Measurements from ENCODE around the gene LRFN2. TPM values are rescaled to one million over a fixed set of nuclear protein-coding genes. Genes with fewer than 3 reads are reported as not detected.

LRFN2 gene
- total RNA-seq, 1 donor from 2014 or later: not detected

DNA sequence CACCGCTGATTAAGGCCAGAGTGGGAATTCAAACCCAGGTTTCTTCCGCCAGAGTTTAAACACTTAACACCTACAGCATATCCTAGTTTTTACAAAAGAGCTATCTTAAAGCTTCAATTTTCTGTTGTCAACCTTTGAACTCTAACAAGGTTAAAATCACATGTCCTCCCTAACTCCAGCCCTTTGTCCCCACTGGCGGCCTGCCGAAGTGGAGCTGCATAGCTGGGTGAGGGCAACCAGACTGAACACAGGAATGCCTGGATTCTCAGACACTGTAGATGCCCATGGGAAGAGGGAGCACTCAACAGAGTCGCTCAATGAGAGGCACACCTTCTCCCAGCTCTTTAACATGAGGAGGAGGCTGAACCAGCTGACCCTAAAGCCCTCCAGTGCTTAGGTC is 59.1 kb downstream of the LRFN2 start:
- H3K4me1 Mint-ChIP-seq: no peaks in the 10 kb centered on the region

DNA sequence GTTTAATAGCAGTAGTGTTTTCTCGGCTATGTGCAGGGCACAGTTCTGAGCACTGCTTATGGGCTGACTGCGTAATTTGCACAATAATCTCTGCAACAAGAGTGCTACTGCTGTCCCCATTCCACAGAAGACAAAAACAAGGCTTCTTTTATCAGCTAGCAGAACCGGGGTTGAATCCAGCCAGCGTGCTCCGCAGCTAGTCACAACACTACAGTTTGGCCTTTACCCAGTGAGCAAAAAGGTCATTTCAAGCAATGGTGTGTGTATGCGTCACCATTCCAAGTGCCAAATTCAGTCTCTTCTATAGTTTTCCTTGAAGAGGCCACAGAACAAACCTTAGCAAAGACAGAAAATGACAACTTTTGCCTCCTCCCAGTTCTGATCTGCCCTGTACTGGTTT is 61.1 kb downstream of the LRFN2 start:
- Mint-ChIP-seq H3K9me3 (no peaks in the 10 kb centered on the region), H3K4me1 (no peaks in the 10 kb centered on the region), H3K36me3 (no peaks in the 10 kb centered on the region), H3K27ac (no peak overlapping the region), H3K27me3 (ENCODE audit: low read depth) (peaks cover 13% of the 10 kb centered on the region), H3K4me3 (no peak overlapping the region)
- DNase-seq (ENCODE audit: low spot score in 2 of 2, unreplicated experiment in 2 of 2): no peak
- TF ChIP-seq, protein P1, sequence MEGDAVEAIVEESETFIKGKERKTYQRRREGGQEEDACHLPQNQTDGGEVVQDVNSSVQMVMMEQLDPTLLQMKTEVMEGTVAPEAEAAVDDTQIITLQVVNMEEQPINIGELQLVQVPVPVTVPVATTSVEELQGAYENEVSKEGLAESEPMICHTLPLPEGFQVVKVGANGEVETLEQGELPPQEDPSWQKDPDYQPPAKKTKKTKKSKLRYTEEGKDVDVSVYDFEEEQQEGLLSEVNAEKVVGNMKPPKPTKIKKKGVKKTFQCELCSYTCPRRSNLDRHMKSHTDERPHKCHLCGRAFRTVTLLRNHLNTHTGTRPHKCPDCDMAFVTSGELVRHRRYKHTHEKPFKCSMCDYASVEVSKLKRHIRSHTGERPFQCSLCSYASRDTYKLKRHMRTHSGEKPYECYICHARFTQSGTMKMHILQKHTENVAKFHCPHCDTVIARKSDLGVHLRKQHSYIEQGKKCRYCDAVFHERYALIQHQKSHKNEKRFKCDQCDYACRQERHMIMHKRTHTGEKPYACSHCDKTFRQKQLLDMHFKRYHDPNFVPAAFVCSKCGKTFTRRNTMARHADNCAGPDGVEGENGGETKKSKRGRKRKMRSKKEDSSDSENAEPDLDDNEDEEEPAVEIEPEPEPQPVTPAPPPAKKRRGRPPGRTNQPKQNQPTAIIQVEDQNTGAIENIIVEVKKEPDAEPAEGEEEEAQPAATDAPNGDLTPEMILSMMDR (IDR thresholded peaks at IDR 0.05; ENCODE audit: unreplicated experiment): no peak

More for the DNA sequence above, 59.1 kb downstream of the LRFN2 start:
- H3K27ac Mint-ChIP-seq: no peak overlapping the region
- H3K36me3 Mint-ChIP-seq: no peaks in the 10 kb centered on the region
- no peak for DNase-seq (ENCODE audit: low spot score in 2 of 2, unreplicated experiment in 2 of 2)
- H3K9me3 Mint-ChIP-seq: no peaks in the 10 kb centered on the region
- H3K4me3 Mint-ChIP-seq: no peak overlapping the region
- H3K27me3 Mint-ChIP-seq (ENCODE audit: low read depth): peaks cover 4% of the 10 kb centered on the region
- TF ChIP-seq, protein P1 (IDR thresholded peaks at IDR 0.05; ENCODE audit: unreplicated experiment): no peak

DNA sequence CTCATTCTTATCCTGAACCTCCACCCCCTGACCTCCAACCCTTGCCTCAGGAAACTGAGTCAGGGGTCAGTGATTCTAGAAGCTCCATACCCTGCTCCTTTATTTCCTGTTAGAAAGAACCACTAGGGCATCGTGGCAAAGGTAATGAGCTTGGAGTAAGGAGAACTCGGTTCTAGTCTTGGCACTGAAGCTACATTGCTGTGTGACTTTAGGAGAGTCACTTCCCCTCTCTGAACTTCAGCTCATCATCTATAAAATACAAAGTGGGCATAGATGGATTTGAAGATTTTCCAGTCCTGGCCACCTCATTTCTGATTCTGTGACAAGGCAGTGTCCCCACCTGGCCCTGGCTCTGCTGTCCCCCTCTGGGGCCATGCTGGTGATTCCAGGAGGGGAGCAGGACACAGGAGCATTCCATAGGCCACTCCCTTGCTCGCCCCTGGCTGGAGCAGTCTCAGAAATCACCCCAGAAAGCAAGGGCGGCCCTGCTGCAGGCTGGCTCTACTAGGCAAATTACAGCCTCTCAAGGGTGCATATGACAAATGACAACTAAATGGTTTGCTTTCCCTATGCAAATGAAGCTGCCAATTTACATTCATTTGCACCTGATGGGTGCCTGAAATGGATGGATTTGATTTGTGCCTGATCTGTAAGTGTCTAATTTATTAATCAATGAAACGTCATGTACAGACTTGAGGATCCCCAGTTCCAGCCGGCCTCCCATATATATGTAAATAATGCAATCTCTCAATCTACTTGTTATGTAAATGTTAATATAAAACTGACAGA is 62.2 kb downstream of the LRFN2 start:
- Mint-ChIP-seq H3K36me3 (no peaks in the 10 kb centered on the region), H3K9me3 (no peaks in the 10 kb centered on the region), H3K4me1 (no peaks in the 10 kb centered on the region), H3K4me3 (no peak overlapping the region), H3K27me3 (ENCODE audit: low read depth) (peaks cover 19% of the 10 kb centered on the region), H3K27ac (no peak overlapping the region)
- DNase-seq (ENCODE audit: low spot score in 2 of 2, unreplicated experiment in 2 of 2): no peak
- TF ChIP-seq, protein P1 (IDR thresholded peaks at IDR 0.05; ENCODE audit: unreplicated experiment): no peak

DNA sequence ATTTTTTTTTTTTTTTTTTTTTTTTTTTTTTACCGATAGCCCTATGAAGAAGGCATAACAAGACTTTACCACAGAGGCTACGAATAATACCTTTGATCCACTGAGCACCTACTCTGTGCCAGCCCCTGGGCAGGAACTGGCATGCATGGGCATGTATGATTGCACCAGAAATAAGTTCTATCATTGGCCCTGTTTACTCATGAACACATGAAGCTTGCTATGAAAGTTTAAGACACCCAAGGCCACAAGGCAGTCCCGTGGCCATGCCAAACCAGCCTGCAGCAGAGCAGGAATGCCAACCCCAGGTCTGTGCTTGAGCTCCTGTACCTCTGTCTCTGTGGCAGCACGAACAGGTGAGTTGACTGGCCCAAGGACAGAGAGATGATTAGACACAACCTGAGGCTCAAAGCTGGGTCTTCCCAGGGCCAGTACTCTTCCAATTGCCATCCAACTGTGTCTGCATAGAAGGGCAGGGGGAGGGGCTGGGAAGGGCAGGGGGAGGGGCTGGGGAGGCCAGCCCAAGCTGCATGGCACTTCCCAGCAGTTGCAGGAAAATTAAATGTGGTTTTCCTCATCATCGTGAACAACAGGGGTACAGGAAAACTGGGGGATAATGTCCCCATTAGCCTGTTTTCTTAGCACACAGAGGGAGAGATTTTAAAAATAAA is 63.5 kb downstream of the LRFN2 start:
- H3K36me3 Mint-ChIP-seq: no peaks in the 10 kb centered on the region
- no peak overlapping the region for H3K4me3 Mint-ChIP-seq
- H3K27me3 Mint-ChIP-seq (ENCODE audit: low read depth): peaks cover 32% of the 10 kb centered on the region
- TF ChIP-seq, protein P1 (IDR thresholded peaks at IDR 0.05; ENCODE audit: unreplicated experiment): no peak
- H3K4me1 Mint-ChIP-seq: no peaks in the 10 kb centered on the region
- DNase-seq (ENCODE audit: low spot score in 2 of 2, unreplicated experiment in 2 of 2): no peak
- no peaks in the 10 kb centered on the region for H3K9me3 Mint-ChIP-seq
- no peak overlapping the region for H3K27ac Mint-ChIP-seq

DNA sequence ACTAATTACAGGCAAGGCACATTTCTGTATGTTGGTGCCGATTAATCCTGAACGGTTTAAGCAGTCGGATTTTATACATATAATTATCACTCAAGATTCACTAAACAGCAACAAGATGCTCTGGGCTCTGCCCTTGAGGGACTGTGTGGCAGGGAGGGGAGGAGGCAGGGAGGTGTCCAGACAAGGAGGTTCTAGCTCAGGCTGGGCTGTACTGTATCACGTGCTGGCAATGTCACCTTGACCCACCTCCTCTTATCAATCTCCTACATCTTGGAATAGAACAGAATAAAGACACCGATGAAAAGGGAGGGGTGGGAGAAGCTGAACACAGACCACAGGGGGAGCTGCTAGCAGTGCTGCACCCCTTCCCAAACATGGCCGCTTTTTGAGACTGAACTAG is 65.7 kb downstream of the LRFN2 start:
- TF ChIP-seq, protein P1 (IDR thresholded peaks at IDR 0.05; ENCODE audit: unreplicated experiment): no peak
- Mint-ChIP-seq H3K27me3 (ENCODE audit: low read depth) (peaks cover 44% of the 10 kb centered on the region), H3K27ac (no peak overlapping the region), H3K9me3 (no peaks in the 10 kb centered on the region), H3K4me3 (no peak overlapping the region), H3K4me1 (no peaks in the 10 kb centered on the region), H3K36me3 (no peaks in the 10 kb centered on the region)
- no peak for DNase-seq (ENCODE audit: low spot score in 2 of 2, unreplicated experiment in 2 of 2)

All from mesothelial cell of epicardium (in vitro differentiated cells).